Measurements from ENCODE around the gene GTF2IRD1.

- no peak for TF ChIP-seq POLR2A (IDR thresholded peaks at IDR 0.05)
- TF ChIP-seq, protein P1, sequence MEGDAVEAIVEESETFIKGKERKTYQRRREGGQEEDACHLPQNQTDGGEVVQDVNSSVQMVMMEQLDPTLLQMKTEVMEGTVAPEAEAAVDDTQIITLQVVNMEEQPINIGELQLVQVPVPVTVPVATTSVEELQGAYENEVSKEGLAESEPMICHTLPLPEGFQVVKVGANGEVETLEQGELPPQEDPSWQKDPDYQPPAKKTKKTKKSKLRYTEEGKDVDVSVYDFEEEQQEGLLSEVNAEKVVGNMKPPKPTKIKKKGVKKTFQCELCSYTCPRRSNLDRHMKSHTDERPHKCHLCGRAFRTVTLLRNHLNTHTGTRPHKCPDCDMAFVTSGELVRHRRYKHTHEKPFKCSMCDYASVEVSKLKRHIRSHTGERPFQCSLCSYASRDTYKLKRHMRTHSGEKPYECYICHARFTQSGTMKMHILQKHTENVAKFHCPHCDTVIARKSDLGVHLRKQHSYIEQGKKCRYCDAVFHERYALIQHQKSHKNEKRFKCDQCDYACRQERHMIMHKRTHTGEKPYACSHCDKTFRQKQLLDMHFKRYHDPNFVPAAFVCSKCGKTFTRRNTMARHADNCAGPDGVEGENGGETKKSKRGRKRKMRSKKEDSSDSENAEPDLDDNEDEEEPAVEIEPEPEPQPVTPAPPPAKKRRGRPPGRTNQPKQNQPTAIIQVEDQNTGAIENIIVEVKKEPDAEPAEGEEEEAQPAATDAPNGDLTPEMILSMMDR (IDR thresholded peaks at IDR 0.05) = no peak
These were observed 19.4 kb downstream of the GTF2IRD1 start for GRCh38 chr7:74473116-74473515.
